K562 (cell line): ENCODE data around the gene RBM25. TPM values are rescaled to one million over a fixed set of nuclear protein-coding genes. Genes with fewer than 3 reads are reported as not detected.

Experiments used
- ATAC-seq: fragments of 200-7000 bp; cut with Tn5 transposase; 3 replicates; pipeline ENCODE4 v1.9.1; 2020; ENCODE audit warnings: moderate library complexity
- BruUV-seq: library from RNA; stranded (reverse); fragments of 400-500 nt; replicated peaks from 2 replicates; lab custom pipeline; 2021; lab: Mats Ljungman, UMichigan
- CTCF ChIA-PET: fragments of 300-600 bp; formaldehyde crosslinking; extraction: SDS; loops from one replicate; lab custom pipeline; 2021; ENCODE audit warnings: low intra/inter-chr PET ratio; lab: Yijun Ruan, JAX
- POLR2A ChIA-PET: fragments of 300-600, 350-650 bp; sonication (Branson Sonifier 250); formaldehyde crosslinking; extraction: SDS; loops from one replicate; lab custom pipeline; 2021; ENCODE audit warnings: antibody characterized with exemption, inconsistent platforms; lab: Yijun Ruan, JAX
- DNase-seq, 4 experiments: peaks; one replicate each; pipeline versions ENCODE4 v3.0.0 to v3.0.0-alpha.2; 2011 to 2018; ENCODE audit warnings: low spot score in 3 of 4, mixed read lengths in 3 of 4; ENCODE audit errors: extremely low read depth in 1 of 4
- FAIRE-seq: peaks from 2 replicates; lab custom pipeline; 2011; peaks lifted over from hg19 to GRCh38; lab: Jason Lieb, UNC
- H2AFZ ChIP-seq: 2 replicates; pipeline ENCODE4 v1.6.0; 2011; ENCODE audit warnings: low read depth, low read length, control low read depth, inconsistent platforms
- H3K27ac ChIP-seq: fragments of 200-600 bp; 3 replicates; pipeline ENCODE4 v1.8.0; 2011; ENCODE audit warnings: low read depth, mild to moderate bottlenecking, control low read depth, inconsistent platforms, low read length, moderate library complexity, mixed read lengths; ENCODE audit errors: extremely low read depth
- H3K27me3 ChIP-seq, 2 experiments: fragments of 300-600 bp in 1 of 2; 2 replicates in 1 of 2; 3 replicates in 1 of 2; pipeline versions ENCODE4 v1.6.0 to v1.8.0; 2011; ENCODE audit warnings: inconsistent platforms in 2 of 2, low read length in 2 of 2, mild to moderate bottlenecking in 1 of 2, mixed read lengths in 1 of 2, moderate library complexity in 1 of 2; ENCODE audit not compliant: control insufficient read depth in 2 of 2, insufficient read depth in 2 of 2
- H3K36me3 ChIP-seq: fragments of 300-600 bp; 3 replicates; pipeline ENCODE4 v1.8.0; 2011; ENCODE audit warnings: mild to moderate bottlenecking, low read length, inconsistent platforms; ENCODE audit not compliant: control insufficient read depth, insufficient read depth
- H3K4me1 ChIP-seq, 2 experiments: fragments of 200-600 bp in 1 of 2; replicated peaks in 1 of 2; 2 replicates in 1 of 2; 3 replicates in 1 of 2; pipeline versions ENCODE4 v1.5.1 to v1.8.0; 2011; ENCODE audit warnings: inconsistent platforms in 2 of 2, low read length in 2 of 2, mild to moderate bottlenecking in 1 of 2, mixed read lengths in 1 of 2, moderate library complexity in 1 of 2; ENCODE audit not compliant: control insufficient read depth in 2 of 2, insufficient read depth in 2 of 2
- H3K4me2 ChIP-seq: 2 replicates; pipeline ENCODE4 v1.6.1; 2011; ENCODE audit warnings: low read length, control low read depth, inconsistent platforms, mixed read lengths; ENCODE audit not compliant: insufficient read depth
- H3K4me3 ChIP-seq: fragments of 200-600 bp; sonication (generic), shearing (Covaris generic); 2 replicates; pipeline ENCODE4 v1.5.1; 2016; ENCODE audit warnings: control low read depth, inconsistent platforms
- H3K79me2 ChIP-seq: fragments of 200-600 bp; 3 replicates; pipeline ENCODE4 v1.8.0; 2011; ENCODE audit warnings: low read length, inconsistent platforms; ENCODE audit not compliant: control insufficient read depth, insufficient read depth
- H3K9ac ChIP-seq, 2 experiments: 2 replicates each; pipeline versions ENCODE4 v1.6.0 to v1.6.1; 2011; ENCODE audit warnings: low read depth in 2 of 2, low read length in 2 of 2, control low read depth in 1 of 2, inconsistent platforms in 1 of 2, mild to moderate bottlenecking in 1 of 2, mixed read lengths in 1 of 2; ENCODE audit not compliant: insufficient read depth in 1 of 2
- H3K9me1 ChIP-seq: one replicate; pipeline ENCODE4 v1.6.0; 2011; ENCODE audit warnings: inconsistent platforms, mild to moderate bottlenecking, low read length, moderate library complexity; ENCODE audit not compliant: control insufficient read depth, insufficient read depth
- H3K9me3 ChIP-seq: replicated peaks from 2 replicates; pipeline ENCODE4 v1.5.1; 2011; ENCODE audit warnings: low read depth, low read length, inconsistent platforms; ENCODE audit not compliant: control insufficient read depth, insufficient read depth
- H4K20me1 ChIP-seq: replicated peaks from 2 replicates; pipeline ENCODE4 v1.6.1; 2011; ENCODE audit warnings: low read length, inconsistent platforms, mixed read lengths; ENCODE audit not compliant: control insufficient read depth, insufficient read depth
- BMI1 ChIP-seq: fragments of 150-350 bp; IDR thresholded peaks from 2 replicates; pipeline ENCODE4 v1.6.1; 2014; ENCODE audit warnings: low read length
- KAT7 ChIP-seq: sonication (generic); formaldehyde crosslinking; IDR thresholded peaks from 2 replicates; pipeline ENCODE4 v1.8.0; 2022; ENCODE audit warnings: missing genetic modification reagents, mild to moderate bottlenecking, borderline replicate concordance
- TSHZ1 ChIP-seq: fragments of 250-450 bp; sonication (Bioruptor Pico); IDR thresholded peaks from 2 replicates; pipeline ENCODE4 v1.4.0; 2020; ENCODE audit warnings: mild to moderate bottlenecking, moderate library complexity
- ZKSCAN3 ChIP-seq: fragments of 250-450 bp; sonication (Bioruptor Pico); IDR thresholded peaks from 2 replicates; pipeline ENCODE4 v1.4.0; 2020
- ZNF57 ChIP-seq: fragments of 450-650 bp; formaldehyde crosslinking; IDR thresholded peaks from 2 replicates; pipeline ENCODE4 v1.4.0; 2020; ENCODE audit warnings: mild to moderate bottlenecking, moderate library complexity
- WGBS: fragments of 100-300 bp; shearing (Covaris generic); methylation state at CpG from one replicate; pipeline ENCODE4 v1.1.6; 2016; ENCODE audit warnings: low coverage, mixed read lengths; ENCODE audit not compliant: insufficient coverage; ENCODE audit errors: missing lambda C conversion rate; 5-methylcytosine and 5-hydroxymethylcytosine counted together
- in situ Hi-C: fragments of 300-500 bp; cut with MboI; formaldehyde crosslinking; loops from 4 replicates; pipeline ENCODE4 v1.15.0; 2018; ENCODE audit warnings: inconsistent platforms, mixed read lengths
- intact Hi-C: fragments of 100-400 bp; cut with micrococcal nuclease; formaldehyde crosslinking; loops from 2 replicates; pipeline ENCODE4 v1.14.2; 2022
- polyA plus RNA-seq, 8 experiments: library from polyadenylated mRNA; depleted of rRNA in 4 of 8; stranded (reverse) in 5 of 8; unstranded in 3 of 8; fragments of >200 nt; fragmentation: Nextera tagmentation in 2 of 8; fragmentation: Illumina TruSeq in 1 of 8; extraction: Ambion mirVana in 2 of 8; extraction: Trizol in 1 of 8; gene quantifications; 2 replicates each; pipeline versions ENCODE4 v1.2.1 to v1.2.3, GENCODE V29; 2011 to 2014; ENCODE audit warnings: inconsistent platforms in 1 of 8, missing spikeins in 1 of 8
- total RNA-seq, 7 experiments: library from RNA; depleted of rRNA in 6 of 7; stranded (reverse); fragments of >200 nt in 6 of 7; fragmentation: Illumina TruSeq in 2 of 7; extraction: Trizol in 2 of 7; gene quantifications; 2 replicates each; pipeline versions ENCODE4 v1.2.1 to v1.2.3, GENCODE V29; 2011 to 2021; ENCODE audit warnings: low replicate concordance in 1 of 7

RBM25 gene
- total and polyA plus RNA-seq, 9 of the 15 experiments (the other 6 are each of a cell fraction or from before 2014, with no cell fraction given) = 28.6 to 80.1 (median 48.1) TPM

- no peak for TF ChIP-seq TSHZ1 (CRISPR knock-in tag)
- no peak for TF ChIP-seq ZKSCAN3 (CRISPR knock-in tag)
- no peak for TF ChIP-seq ZNF57 (CRISPR knock-in tag)
- TF ChIP-seq, all 486 proteins: peak for 0
Measured at GRCh38 chr14:73142216-73142615, 83.9 kb downstream of the RBM25 start (continued).

DNA sequence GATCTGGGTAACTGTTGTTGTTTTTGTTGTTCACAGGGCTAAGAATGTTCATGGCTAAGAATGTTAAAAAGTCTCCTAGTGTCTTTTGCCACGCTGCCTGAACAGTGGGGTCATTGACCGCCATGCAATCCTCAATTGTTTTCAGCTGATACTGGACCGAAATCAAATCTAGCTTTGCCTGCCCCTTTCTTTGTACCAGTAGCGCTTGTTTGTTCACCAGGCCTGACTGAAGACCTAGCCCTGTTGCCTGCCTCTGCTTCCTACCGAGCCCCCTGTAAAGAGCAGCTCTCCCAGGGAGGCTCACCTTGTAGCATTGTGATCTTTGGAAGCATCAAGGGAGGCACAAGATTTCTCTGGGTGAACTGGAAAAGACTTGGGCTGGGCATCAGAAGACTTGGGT is 84.7 kb downstream of the RBM25 start:
- ATAC-seq = no peak
- BruUV-seq = no TSS peak
- no peaks in the 10 kb centered on the region for H3K27me3 ChIP-seq
- no peaks in the 10 kb centered on the region; a peak in 1 of 5 replicates for H3K4me1 ChIP-seq
- intact Hi-C loops (no loop called here), in situ Hi-C loops (no loop called here)
- H3K9ac ChIP-seq = no peak overlapping the region
- H2AFZ ChIP-seq = no peak overlapping the region
- no peaks in the 10 kb centered on the region for H3K9me3 ChIP-seq
- no peaks in the 10 kb centered on the region for H3K9me1 ChIP-seq
- no peak overlapping the region for H3K4me2 ChIP-seq
- H3K27ac ChIP-seq = no peak overlapping the region; the same call in 2 of the 3 replicates
- ChIA-PET CTCF (no interaction called here), POLR2A (no interaction called here)
- no peak for FAIRE-seq
- H3K4me3 ChIP-seq = no peak overlapping the region
- peaks cover 2% of the 10 kb centered on the region; the same call in 2 of the 3 replicates for H3K36me3 ChIP-seq
- no peak for DNase-seq
- H4K20me1 ChIP-seq = no peaks in the 10 kb centered on the region
- H3K79me2 ChIP-seq = peaks cover 56% of the 10 kb centered on the region
- 95% methylated on average over 5 of the region's 5 CpGs for WGBS
- TF ChIP-seq KAT7 (CRISPR knock-in tag) (no peak), BMI1 (no peak)
